Measurements from ENCODE around the gene SSBP1.
"Not testable (repeated sequence)": the region's sequence is repeated elsewhere in the genome, so short reads cannot be mapped to it uniquely, and the experiment has no call there.

SSBP1 gene

DNA sequence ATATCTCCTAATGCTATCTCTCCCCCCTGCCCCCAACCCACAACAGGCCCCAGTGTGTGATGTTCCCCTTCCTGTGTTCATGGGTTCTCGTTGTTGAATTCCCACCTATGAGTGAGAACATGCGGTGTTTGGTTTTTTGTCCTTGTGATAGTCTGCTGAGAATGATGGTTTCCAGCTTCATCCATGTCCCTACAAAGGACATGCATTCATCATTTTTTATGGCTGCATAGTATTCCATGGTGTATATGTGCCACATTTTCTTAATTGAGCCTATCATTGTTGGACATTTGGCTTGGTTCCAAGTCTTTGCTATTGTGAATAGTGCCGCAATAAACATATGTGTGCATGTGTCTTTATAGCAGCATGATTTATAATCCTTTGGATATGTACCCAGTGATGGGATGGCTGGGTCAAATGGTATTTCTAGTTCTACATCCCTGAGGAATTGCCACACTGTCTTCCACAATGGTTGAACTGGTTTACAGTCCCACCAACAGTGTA lies 32.0 kb downstream of the SSBP1 start:
- not testable (repeated sequence) for DNase-seq (ENCODE audit: low read depth in 2 of 2)

DNA sequence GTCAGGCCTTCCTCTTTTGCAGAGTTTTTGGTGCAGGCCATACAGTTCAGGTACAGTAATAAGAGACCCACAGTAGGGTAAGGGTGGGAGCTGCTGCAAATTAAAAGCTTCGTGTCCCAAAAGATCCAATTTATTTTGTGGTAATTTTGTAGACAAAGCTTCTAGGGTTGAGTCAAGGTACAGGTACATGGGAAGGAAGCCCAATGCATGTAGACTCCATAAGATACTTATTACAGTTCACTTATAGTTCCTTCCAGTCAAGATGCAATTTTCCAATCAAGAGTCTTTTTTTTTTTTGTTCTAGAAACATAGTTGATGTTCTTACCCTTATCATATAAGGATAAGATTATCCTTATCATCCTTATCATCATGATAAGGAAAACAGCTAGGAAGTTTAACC lies 38.2 kb downstream of the SSBP1 start, which contains the start of gene TAS2R4:
TSS of gene TAS2R4 (plus strand) at position 301 of the 400 bp plus-strand sequence. CDS start 1,815 bp downstream, outside the sequence.
- no peak for DNase-seq (ENCODE audit: low read depth in 2 of 2)

DNA sequence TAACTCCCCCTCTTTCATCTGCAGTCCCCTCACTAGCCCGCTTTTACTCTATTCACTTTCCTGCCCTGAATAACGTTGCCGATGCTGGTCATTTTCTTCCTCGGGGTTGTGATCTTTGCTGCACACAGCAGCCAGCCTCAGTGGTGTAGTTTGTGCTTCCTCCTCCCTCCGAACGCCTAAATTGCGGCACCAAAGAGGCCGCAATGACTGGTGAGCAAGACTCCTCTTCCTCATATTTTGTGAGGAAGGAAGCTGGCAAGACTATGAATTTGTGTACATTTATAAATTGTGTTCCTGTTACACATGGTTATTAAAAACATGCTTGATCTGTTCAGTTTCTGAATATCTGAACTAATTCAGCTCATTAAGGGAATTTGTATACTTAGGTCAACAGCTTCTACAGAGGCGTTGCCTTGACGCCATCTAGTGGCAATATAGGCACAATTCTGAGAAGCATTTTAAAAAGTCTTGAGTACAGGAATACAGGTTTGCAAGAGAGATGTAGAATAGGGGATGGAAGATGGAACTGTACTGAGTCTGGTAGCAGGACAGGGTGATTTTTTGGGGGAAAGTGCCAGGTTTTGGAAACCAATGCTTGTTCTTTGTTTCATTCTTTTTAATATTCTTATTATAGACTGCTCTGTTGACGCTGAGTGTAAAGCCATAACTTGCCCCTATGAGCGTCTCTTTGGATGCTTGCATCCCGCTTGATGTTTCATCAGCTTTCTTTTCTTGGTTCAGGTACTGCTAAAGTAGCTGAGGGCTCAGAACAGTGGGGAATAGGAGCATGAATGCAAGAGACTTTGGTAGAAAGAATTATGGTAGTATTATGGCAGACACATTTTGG lies 47.8 kb downstream of the SSBP1 start:
- DNase-seq (ENCODE audit: low read depth in 2 of 2) = peak in 1 of 2 donors; percentile 1

DNA sequence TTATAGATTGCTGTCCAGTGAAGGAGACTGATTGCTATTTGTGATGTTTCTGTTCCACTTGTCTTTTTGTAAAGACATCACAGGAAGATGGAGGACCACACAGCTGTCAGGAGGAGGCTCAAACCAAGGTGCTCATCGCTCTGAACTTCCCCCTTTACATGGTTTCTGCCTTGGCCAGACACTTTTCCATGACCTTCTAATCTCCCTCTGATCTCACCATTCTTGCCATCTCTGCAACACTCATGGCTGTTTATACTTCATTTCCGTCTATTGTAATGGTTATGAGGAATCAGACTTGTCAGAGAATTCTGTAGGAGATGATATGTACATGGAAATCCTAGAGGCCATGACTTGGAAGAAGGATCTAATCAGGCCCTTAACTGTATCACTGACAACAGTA lies 50.1 kb downstream of the SSBP1 start:
- DNase-seq (ENCODE audit: low read depth in 2 of 2) = no peak

DNA sequence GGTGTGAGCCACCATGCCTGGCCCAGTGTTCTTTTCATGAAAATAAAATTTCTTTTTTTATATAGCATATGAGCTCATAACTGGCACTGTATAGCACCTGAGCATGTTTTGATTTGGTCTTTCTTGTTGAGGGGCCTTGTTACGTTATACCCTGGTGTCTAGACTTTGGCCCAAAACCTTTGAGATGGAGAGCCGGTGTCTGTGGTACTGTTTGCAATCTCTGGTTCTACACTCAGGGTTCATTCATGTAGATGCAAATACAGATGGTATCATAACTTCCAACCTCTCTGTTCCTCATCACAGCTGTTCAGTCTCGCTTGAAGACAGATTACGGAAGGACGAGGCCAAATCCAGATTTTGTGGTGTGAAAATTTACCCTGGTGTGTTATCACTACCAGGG lies 51.8 kb downstream of the SSBP1 start, which contains the start of gene TAS2R5:
TSS of gene TAS2R5 (plus strand) at position 301 of the 400 bp plus-strand sequence. CDS start 145 bp downstream, outside the sequence.
- no peak for DNase-seq (ENCODE audit: low read depth in 2 of 2)

DNA sequence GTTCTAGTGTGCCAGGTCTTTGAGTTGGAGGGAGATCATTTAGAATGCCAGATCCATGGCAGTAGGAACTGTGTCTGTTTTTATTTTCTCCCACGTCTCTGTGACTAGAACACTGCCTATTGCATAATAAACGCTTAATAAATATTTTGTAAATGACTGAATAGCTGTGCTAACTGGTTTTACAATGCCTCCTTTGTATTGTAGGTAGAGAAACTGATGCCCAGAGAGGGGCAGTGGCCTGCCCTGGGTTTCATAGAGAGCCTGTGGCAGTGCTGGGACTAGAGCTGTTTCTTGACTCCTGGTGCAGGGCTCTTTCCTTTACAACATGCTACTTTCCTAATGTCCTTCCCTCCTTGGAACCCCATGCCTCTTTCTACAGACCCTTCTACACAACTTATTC lies 54.4 kb downstream of the SSBP1 start:
- no peak for DNase-seq (ENCODE audit: low read depth in 2 of 2)
